ENCODE results near the gene SLC13A1.
"Not testable (repeated sequence)": the region's sequence is repeated elsewhere in the genome, so short reads cannot be mapped to it uniquely, and the experiment has no call there.

SLC13A1 gene, protein sequence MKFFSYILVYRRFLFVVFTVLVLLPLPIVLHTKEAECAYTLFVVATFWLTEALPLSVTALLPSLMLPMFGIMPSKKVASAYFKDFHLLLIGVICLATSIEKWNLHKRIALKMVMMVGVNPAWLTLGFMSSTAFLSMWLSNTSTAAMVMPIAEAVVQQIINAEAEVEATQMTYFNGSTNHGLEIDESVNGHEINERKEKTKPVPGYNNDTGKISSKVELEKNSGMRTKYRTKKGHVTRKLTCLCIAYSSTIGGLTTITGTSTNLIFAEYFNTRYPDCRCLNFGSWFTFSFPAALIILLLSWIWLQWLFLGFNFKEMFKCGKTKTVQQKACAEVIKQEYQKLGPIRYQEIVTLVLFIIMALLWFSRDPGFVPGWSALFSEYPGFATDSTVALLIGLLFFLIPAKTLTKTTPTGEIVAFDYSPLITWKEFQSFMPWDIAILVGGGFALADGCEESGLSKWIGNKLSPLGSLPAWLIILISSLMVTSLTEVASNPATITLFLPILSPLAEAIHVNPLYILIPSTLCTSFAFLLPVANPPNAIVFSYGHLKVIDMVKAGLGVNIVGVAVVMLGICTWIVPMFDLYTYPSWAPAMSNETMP

DNA sequence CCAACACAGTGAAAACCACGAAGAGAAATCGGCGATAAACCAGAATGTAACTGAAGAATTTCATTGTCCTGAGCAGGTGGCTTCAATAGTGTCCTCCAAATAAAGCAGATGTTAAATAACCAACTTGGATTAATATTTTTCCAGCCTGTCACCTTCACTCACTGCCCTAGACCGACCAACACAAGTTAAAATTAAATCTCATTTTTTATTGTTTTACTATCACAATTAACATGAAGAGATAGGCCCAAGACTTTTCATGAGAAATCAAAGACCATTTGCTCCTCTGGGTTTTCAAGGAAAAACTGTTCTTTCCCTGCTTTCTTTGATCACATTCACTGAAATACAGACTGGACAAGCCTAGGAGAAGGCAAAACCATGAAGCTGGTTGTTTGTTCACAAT is at the start of gene SLC13A1:
SLC13A1 (minus strand) TSS at position 87 of the 400 bp plus-strand sequence; CDS start at position 64, 23 bp downstream.
- FAIRE-seq (no peak), DNase-seq (ENCODE audit: low spot score) (no peak)

DNA sequence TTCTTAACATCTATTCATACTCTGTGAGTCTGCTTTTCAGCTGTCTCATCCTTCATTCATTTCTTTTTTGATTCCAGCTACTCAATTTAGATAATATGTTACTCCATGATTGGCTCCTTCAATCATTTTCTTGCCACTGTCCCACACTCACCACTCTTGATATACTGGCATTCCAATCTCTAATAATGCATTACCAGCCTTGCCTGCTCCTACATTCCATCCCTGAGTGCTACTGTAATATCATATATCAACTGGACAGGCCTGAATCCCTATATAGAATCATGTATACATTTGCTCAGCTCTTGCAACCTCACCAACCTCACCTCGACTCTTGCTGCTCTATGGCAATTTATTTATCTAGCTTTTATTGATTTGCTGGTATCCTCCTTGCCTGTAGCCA is 45.0 kb upstream of the SLC13A1 start:
- FAIRE-seq: no peak
- no peak for DNase-seq (ENCODE audit: low spot score)

DNA sequence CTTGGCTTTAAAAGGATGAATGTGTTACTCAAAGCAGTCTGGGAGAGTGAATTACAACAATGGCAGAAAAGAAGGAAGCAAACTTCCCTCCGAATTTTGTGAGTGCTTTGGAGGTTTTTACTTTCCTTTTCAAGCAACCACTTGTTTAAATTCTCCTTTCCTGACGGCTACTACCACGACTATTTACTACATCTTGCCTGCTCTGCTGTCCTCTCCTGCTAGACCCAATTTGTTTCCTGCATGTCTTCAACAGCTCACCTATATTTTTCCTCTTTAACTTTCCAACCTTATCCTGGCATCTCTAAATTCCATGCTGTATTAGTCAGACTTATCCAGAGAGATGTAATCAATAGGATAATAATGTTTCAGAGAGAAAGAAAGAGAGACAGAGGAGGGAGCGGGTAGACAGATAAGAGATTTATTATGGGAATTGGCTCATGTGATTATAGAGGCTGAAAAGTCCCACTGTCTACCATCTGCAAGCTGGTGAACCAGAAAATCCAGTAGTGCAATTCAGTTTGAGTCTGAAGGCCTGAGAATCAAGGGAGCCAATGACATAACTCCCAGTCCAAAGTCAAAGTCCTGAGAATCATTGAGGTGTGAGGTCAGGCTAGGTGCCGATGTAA is 42.8 kb upstream of the SLC13A1 start:
- FAIRE-seq (no peak), DNase-seq (ENCODE audit: low spot score) (no peak)

DNA sequence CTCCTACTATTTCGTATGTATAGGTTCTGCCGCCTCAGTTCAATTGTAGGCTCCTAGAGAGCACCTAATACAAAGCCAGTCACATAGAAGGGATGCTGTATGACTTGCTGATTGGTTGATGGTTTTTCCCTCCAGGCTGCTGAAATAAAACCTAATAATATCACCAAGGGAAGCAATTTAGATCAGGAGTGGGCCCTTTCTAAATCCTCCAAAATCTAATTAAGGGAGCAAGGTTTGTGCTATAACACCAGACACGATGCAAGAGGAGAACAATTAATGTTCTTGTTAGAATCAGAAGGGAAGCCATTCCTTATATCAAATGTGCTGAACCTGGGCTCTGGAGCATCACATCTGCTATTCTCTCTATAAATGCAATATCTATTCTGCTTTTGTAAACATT is 42.0 kb upstream of the SLC13A1 start:
- DNase-seq (ENCODE audit: low spot score) (no peak), FAIRE-seq (no peak)

DNA sequence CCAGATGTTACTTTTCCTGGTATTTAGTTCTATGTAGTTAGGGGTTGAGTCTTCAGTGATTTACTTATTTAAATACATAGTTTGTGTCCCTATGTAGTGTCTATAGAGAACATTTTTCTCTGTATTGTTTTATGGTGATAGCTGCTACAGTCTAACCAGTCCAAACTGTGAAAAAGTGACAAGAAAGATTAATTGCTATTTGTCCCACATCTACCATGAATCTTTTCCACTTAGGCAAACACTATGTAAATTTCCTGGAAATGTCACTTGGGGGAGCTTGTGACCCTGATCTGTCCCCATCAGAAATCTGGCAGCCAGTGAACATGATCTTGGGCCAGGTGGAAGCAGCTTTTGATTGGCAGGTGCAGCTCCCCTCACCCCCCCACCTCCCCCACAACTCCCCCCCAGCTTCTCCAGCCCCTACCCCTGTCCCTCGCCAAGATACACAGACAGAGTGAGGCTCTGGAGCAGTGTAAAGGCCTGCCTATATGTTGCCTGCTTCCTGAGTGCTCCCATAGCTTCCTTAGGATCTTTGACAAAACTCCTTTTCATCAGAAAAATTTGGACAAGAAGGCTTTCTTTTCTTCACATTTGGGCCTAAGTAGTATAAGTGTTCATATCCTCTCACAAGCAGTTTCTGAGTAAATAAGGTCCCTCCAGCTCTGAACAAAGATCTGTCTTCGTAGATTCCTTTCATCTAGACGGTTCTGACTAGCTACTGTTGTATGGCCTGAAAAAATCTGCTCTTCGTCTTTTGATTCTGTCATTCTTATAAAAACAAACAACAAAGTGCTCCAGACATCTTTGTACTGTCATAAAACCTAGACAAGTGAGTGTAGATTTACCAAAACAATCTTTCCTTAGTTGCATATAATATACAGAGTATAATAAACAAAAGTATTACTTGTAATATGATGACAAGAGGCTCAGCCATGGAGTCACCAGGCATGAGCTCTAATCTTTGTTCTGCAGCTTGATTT is 31.5 kb upstream of the SLC13A1 start:
- no peak for DNase-seq (ENCODE audit: low spot score)
- no peak for FAIRE-seq

DNA sequence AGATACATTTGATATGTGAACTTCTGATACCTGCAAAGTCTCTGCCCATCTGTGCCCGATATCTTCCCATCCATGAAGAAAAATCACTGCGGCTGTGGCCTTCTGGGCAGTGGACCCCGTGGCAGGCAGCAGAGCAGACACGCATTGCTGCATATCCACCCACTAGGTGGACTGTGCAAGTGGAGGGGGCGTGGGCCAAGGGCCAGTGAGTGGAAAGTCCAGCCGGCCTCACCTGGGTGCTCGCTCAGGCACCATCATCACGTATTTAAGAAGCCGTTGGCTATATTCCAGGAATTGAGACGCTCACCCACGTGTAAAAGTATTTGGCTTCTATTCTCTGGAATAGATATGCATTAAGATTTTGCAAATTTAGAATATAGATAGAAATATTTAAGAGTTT is 30.8 kb upstream of the SLC13A1 start:
- DNase-seq (ENCODE audit: low spot score): no peak
- FAIRE-seq: no peak

DNA sequence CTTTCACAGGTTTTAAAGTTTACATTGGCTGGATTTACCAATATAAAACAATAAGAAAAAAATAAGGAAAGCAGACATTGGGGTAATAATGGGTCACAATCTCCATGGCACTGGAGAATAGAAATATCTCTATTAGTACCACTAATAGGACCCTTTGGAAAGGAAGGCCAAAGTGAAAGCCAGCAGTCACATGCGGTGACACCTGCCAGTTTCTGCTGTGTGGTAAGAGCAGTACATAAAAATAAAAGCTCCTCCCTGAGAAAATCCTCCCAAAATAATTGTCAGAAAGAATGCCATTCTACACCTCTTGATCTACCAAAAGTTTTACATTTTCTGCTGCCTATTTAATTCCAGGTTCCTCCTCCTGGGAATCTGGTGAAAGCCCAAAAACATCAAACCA is 30.4 kb upstream of the SLC13A1 start:
- FAIRE-seq (no peak), DNase-seq (ENCODE audit: low spot score) (no peak)

DNA sequence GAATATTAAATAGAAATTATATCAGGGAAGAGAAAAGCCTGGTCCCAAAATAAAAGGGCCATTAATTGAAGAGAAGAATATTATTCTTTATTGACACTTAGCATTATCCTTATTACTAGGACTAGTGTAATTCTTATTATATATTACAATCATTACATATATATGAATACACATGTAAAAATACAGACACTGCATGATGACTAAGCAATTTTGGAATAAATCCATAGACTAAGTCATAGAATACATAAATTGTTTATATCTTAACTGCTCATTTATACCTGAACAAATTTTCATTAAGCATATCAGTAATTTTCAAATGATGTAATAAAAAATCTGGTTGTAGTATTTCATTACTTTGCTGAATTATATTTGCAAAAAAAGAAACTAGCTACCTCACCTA is 29.7 kb upstream of the SLC13A1 start:
- FAIRE-seq: no peak
- no peak for DNase-seq (ENCODE audit: low spot score)

DNA sequence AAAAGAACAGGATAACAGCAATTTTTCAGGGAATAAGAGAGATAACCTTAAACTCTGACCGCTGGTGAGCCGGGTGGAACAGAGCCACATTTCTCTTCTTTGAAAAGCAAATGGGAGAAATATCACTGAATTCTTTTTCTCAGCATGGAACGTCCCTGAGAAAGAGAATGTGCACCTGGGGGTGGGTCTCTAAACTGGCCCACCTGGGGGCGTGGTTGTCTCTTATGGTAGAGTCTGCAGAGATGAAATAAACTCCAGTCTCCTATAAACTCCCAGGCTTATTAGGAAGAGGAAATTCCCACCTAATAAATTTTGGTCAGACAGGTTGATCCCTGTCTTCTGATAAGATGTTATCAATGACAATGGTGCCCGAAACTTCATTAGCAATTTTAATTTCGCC is 27.9 kb upstream of the SLC13A1 start:
- not testable (repeated sequence) for DNase-seq (ENCODE audit: low spot score); FAIRE-seq

DNA sequence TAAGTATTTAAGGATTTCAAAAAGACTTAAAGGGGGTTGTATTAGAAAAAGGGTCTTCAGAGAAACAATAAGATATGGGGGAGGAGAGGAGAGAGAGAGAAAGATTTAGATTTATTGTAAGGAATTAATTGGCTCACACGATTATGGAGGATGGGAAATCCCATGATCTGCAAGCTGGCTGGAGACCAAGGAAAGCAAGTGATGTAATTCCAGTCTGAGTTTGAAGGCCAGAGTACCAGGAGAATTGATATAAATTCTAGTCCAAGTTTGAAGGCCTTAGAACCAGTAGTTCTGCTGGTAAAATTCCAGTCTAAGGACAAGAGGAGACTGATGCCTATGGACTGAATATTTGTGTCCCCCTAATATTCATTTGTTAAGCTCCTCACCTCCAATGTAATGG is 20.6 kb upstream of the SLC13A1 start:
- FAIRE-seq (no peak), DNase-seq (ENCODE audit: low spot score) (no peak)

DNA sequence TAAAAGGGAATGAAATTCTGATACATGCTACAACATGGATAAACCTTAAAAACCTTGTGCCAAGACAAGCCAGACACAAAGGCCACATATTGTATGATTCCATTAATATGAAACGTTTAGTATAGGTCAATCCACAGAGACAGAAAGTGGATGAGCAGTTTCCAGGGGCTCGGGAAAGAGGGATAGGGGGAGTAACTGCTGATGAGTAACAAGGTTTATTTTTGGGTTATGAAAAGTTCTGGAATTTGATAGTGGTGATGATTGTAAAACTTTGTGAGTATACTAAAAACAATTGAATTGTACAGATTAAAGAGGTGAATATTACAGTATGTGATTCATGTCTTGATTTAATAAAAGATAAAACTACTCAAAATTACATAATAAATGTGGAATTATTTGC is 19.1 kb upstream of the SLC13A1 start:
- DNase-seq (ENCODE audit: low spot score): no peak
- no peak for FAIRE-seq

DNA sequence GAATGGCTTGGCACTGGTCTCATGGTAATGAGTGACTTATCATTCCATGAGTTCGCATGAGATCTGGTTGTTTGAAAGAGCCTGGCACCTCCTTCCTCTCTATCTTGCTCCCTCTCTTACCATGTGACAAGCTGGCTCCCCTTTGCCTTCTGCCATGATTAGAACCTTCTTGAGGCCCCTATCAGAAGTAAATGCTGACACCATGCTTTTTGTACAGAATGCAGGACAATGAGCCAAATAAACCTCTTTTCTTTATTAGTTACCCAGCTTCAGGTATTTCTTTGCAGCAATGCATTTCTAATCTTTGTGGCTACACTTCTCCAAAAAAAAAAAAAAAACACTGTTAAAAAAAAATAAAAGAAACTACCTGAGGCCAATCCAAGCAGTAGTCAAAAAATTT is 17.1 kb upstream of the SLC13A1 start:
- no peak for DNase-seq (ENCODE audit: low spot score)
- FAIRE-seq: no peak

DNA sequence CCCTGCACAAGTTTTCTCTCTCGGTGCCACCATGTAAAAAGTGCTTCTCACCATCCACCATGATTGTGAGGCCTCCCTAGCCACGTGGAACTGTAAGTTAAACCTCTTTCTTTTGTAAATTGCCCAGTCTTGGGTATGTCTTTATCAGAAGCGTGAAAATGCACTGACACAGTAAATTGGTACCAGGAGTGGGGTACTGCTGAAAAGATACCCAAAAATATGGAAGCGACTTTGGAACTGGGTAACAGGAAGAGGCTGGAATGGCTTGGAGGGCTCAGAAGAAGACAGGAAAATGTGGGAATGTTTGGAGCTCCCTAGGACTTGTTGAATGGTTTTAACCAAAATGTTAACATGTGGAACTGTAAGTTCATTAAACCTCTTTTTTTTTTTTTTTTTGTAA is 15.6 kb upstream of the SLC13A1 start:
- DNase-seq (ENCODE audit: low spot score) (no peak), FAIRE-seq (no peak)

DNA sequence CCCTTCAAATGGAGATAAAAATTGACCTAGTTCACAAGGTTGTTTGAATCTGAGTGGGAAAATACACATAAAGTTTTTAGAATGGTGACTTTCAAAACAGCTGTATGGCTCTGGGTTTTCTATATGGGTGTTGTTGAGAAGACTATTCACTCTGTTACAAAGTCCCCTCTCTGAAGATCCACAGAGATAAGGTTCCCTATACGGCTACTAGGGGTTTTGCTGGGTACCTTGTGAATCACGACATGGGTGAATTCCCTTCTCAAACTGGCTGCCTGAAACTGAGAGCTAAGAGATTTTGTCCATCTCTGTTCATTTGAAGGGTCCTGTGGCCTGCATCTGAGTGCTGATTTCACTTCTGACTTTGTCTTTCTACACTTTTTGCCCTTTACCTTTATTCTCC is 11.8 kb upstream of the SLC13A1 start:
- no peak for DNase-seq (ENCODE audit: low spot score)
- FAIRE-seq: no peak

DNA sequence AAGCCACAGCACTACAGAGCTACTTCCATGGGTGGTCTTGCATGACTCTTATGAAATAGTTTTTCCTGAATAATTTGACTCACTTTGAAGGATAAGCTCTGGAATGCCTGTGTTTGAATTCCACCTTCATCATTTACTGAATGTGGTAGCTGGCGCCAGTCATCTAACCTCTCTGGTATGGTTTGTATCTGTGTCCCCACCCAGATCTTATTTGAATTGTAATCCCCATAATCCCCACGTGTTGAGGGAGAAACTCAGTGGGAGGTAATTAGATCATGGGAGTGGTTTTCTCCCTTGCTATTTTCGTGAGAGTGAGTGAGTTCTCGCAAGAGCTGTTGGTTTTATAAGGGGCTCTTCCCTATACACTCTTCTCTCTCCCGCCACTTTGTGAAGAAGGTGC is 11.2 kb upstream of the SLC13A1 start:
- FAIRE-seq: no peak
- no peak for DNase-seq (ENCODE audit: low spot score)

DNA sequence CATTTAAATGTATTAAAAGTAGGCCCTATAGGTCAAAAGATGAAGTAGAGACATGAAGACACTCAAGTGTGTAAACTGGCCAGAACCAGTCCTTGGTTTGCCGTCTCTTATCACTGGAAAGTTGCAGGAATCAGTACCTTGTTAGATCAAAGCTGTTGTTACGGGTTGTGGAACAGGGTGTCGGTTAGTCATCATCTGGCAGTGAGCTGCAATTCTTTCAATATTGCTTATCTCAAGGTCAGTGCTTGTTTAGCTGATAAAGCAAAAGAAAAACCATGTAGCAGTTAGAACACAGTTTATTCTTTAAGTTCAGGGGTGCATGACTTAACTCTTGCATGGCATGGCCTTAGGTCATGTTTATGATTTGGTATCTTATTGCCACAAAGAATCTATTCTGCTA is 10.0 kb upstream of the SLC13A1 start:
- FAIRE-seq (no peak), DNase-seq (ENCODE audit: low spot score) (no peak)

DNA sequence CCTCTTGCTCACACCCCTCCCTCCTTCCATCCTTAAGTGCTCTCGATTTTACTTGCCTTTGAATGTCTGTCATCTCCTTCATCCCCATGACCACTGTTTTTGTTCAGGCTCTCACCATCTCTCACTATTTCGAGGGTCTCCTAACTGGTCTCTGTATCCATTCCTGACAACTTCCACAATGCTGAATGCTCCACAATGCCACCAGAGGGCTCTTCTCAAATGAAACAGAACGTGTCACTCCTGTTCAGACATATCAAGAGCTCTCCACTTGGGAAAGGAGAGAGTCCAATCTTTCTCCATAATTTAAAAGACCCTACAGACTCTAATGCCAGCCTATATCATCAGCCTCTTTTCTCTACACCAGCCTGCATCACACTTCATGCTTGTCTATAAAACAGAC is 9.0 kb upstream of the SLC13A1 start:
- FAIRE-seq: no peak
- no peak for DNase-seq (ENCODE audit: low spot score)

DNA sequence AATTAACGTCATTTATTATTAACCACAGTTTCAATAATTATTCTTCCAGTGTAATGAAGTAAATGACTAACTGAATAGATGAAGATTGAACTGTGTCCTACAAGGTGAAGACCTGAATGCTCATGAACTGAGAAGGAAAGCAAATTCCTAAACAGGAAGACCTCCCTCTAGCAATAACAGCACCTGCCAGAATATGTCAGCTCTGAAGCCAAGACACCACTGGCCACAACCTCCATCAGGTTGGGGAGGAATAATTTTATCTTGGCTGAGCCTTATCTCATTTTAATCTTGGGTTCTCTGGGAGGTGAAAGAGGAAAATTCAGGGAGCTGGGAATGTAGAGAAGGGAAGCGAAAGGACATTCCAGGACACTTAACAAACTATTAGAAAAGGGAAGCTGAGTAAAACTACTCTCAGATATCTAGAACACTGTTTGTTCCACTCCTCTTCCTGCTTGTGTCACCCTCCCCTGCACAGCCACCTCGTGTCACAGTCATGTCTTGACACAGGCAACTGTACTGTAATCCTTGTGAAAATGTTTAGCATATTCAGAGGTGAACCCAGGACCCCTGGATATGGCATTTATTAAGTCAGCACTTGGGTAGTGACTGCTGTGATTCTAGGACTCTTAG is 4.6 kb upstream of the SLC13A1 start:
- DNase-seq (ENCODE audit: low spot score): no peak
- FAIRE-seq: no peak

DNA sequence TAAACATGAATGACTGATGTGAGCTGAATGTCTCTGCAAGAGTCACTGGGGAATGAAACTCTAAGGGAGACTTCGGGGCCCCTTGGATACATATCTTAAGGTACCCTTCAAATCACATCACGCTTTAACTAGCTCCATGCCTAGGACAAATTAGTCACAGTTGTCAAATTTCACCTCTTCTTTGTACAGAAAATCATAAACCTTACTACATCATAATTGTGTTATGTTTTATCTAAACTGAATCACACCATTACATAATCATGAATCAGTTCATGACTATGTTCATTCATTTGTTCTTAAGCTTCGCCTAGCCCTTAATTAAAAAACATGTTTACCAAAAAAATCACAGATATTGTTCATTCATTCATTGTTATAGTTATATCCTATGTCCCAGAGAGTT is 2.1 kb upstream of the SLC13A1 start:
- no peak for DNase-seq (ENCODE audit: low spot score)
- FAIRE-seq: no peak

DNA sequence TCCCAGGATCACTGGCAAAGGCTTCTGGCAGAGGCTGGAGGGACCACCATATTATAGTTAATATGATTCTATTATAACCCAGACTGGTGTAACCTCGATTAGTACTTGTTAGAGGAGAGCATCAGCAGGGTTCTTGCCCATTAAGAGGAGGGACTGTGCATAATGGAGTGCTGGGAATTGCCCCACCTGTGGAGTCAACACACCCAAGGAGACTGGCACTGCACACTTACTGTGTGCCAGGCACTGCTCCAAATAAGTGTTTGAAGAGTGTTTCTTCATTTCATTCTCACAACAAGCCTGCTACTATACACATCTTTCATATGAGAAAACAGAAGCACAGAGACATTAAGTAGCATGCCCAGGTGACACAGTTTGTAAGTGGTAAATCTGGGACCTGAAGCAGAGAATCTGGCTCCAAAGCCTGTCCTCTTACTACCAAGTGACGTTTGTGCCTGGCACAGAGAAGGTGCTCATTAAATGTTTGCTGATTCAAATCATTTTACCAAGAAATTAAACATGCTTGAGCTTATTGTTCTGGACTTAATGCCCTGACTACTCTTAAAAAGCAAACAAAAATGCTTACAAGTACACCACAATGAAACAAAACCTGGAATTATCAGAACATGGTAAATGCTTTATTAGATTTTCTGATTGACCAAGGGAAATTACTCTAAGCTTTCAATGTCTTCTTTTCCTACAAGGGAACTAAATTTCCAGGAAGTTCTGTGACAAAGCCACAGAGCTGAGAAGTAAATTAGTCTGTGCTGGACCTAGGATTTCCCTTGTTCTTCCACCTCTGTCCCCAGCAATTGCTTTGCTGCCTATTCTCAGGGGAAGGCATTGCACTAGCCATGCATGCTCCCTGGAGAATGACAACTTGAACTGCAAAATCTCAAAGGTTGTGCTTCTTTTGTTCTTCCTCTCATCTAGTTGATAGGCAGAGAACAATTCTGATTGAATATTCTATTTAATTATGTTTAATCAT is 809 bp downstream of the SLC13A1 start:
- DNase-seq (ENCODE audit: low spot score) (no peak), FAIRE-seq (no peak)
